NCI-H2107 treated with DMSO at 0.1 percent for 48 hours (cell line): ENCODE measurements around the gene SGSH.
"Not testable (repeated sequence)": the region's sequence is repeated elsewhere in the genome, so short reads cannot be mapped to it uniquely, and the experiment has no call there.

Experiments used
- DNase-seq: peaks from one replicate; lab custom pipeline; 2025; ENCODE audit not compliant: unreplicated experiment; lab: John Stamatoyannopoulos, UW

The SGSH gene

DNA sequence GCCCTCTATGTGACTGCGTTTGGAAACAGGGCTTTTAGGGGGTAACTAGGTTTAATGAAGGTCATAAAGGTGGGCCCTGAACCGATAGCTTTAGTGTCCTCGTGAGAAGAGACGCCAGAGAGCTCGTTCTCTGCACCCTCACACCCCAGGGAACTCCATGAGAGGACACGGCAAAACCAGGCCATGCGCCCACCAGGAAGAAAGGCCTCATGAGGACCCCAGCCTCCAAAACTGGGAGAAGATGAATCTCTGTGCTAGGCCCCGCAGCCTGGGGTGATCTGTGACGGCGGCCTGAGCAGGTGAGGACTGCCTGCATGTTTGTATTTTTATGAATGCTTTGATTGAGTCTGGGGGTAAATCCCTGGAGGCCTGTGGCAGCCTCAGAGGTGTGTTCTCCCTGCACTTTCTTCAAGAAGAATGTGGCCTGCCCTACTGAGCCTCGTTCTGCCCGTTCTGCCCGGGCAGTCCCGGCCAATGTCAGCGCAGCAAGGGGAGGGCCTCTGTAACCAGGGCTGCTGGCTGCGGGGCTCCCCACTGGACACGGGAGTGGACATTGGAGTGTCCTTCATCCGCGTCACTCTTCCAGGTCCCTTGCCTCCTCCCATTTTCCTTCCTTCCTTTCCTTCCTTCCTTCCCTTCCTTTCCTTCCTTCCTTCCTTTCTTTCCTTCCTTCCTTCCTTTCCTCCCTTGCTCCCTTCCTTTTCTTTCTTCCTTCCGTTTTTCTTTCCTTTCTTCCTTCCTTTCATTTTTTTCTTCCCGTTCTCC, 33.7 kb upstream of the SGSH start:
- no peak for DNase-seq

DNA sequence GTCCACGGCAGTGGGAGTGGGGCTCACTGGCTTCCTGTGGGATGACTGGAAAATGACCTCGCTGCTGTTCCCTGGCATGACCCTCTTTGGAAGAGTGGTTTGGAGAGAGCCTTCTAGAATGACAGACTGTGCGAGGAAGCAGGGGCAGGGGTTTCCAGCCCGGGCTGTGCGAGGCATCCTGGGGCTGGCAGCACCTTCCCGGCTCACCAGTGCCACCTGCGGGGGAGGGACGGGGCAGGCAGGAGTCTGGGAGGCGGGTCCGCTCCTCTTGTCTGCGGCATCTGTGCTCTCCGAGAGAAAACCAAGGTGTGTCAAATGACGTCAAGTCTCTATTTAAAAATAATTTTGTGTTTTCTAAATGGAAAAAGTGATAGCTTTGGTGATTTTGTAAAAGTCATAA, 32.7 kb upstream of the SGSH start:
- DNase-seq: peak; percentile 54

DNA sequence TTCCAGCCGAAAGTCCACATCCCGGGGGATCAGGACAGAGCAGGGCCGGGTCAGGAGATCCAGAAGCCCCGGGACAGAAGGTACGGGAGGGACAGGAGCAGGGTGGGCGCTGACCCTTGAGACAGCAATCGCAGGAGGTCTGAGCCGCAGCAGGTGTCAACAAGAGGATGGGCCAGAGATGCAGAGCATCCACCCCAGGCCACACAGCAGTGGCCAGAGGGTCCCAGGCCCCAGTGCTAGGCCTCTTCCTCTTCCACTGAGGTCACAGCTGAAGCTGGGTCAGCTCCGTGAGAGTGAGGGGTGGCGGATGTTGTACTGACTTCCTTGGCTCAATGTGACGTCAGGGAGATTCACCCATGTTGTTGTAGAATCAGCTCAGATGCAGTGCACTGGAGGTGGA, 31.8 kb upstream of the SGSH start:
- no peak for DNase-seq

GRCh38 chr17:80248894-80249710, 29.0 kb upstream of the SGSH start:
- no peak for DNase-seq

GRCh38 chr17:80248001-80248893, 28.1 kb upstream of the SGSH start:
- no peak for DNase-seq

- DNase-seq: no peak
Observed at GRCh38 chr17:80247561-80247960, 27.4 kb upstream of the SGSH start.

DNA sequence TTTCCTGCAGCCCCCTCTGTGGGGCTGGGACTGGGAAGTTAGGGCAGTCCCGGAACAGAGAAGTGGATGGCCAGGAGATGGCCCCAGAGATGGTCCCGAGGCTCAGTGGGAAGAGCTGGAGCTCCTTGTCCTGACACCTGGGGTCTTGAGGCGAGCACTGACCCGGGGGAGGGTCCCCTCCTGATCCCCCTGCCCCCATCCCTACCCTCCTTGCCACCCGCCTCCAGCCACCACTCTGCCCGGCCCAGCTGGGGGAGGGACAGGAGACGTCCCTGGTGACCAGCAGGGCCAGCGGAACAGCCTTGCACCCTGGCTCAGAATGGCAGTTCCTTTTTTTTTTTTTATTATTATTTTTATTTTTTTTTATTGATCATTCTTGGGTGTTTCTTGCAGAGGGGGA, 26.6 kb upstream of the SGSH start:
- DNase-seq: no peak

- no peak for DNase-seq
Observed at GRCh38 chr17:80246266-80246681, 26.1 kb upstream of the SGSH start.

DNA sequence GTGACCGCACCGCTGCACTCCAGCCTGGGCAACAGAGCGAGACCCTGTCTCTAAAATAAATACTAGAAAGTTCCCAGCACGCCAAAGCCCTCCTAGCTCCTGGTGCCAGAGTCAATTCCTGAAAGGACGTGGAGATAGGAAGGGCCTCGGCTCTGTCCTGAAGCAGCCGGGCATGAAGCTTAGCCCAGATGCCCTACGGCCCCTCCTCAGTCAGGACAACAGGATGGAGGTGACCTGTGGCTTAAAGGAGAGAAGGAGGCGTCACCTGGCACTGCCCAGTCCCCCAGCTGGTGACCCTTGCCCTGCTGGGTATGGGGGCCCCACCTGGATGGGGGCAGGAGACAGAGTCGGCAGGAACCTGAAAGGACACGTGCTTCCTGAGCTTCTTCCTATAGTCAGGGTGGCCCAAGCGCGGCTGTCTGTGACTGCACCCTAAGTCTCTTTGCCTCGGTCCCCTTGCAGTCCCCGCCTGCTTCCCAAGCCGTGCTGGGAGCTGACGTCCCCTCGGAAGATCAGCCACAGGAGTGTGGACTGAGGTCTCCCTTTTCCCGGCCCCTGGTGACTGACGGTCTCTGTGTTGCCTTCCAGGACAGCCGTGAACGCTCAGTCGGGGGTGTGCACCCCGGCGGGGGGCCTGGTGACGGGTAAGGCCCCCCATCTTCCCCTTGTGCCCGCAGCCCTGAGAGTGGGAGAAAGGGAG, 25.6 kb upstream of the SGSH start:
- no peak for DNase-seq

GRCh38 chr17:80244871-80245509, 24.9 kb upstream of the SGSH start:
- DNase-seq: no peak

DNA sequence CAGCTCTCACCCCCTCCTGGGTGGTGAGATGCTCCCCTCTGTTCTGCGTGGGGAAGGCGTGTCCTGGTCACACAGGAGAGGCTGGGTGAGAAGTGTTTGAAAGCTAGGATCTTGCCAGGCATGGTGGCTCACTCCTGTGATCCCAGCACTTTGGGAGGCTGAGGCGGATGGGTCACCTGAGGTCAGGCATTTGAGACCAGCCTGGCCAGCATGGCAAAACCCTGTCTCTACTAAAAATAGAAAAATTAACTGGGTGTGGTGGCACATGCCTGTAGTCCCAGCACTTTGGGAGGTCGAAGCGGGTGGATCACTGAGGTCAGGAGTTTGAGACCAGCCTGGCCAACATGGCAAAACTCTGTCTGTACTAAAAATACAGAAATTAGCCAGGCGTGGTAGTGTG, 24.3 kb upstream of the SGSH start:
- DNase-seq: not testable (repeated sequence)

- DNase-seq: no peak
Observed at GRCh38 chr17:80243526-80244433, 23.6 kb upstream of the SGSH start.

DNA sequence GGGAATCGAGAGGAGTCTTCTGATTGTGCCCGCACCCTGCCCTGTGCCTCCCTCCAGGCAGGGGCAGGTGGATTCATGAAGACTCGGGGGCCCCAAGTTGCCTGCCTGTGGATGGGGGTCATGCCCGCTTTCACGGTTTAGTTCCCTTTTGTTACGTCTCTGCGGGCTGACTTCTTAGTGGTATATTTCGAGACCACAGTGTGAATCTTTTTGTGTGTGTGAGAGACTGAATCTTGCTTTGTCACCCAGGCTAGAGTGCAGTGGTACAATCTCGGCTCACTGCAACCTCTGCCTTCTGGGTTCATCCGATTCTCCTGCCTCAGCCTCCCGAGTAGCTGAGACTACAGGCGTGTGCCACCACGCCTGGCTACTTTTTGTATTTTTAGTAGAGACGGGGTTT, 22.4 kb upstream of the SGSH start:
- DNase-seq: no peak

- DNase-seq: no peak
Observed at GRCh38 chr17:80237386-80237785, 17.3 kb upstream of the SGSH start.

- no peak for DNase-seq
Observed at GRCh38 chr17:80236911-80237310, 16.8 kb upstream of the SGSH start.

DNA sequence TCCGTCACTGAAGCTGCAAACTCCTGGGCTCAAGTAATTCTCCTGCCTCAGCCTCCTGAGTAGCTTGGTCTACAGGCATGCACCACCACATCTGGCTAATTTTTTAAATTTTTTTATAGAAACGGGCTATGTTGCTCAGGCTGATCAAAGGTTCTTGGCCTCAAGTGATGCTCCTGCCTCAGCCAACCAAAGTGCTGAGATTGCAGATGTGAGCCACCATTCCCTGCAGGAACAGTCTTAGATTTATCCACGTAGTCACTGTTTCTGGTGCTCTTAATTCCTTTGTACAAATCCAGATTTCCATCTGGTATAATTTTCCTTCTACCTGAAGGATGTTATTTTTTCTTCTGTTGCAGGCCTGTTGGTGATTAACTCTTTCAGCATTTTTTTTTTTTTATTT, 13.1 kb upstream of the SGSH start:
- DNase-seq: no peak

DNA sequence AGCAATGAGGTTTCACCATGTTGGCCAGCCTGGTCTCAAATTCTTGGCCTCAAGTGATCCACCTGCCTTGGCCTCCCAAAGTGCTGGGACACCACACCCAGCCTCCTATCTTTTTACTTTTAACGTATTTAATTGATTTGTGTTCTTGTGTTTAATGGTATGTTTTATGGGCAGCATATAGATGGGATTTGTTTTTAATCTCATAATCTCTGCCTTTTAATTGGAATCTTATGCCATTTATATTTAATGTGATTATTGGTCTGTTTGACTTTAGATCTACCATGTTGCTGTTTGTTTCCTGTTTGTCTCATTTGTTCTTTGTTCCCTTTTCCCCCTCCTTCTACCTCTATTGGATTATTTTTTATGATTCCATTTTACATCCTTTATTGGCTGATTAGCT, 12.3 kb upstream of the SGSH start:
- no peak for DNase-seq

DNA sequence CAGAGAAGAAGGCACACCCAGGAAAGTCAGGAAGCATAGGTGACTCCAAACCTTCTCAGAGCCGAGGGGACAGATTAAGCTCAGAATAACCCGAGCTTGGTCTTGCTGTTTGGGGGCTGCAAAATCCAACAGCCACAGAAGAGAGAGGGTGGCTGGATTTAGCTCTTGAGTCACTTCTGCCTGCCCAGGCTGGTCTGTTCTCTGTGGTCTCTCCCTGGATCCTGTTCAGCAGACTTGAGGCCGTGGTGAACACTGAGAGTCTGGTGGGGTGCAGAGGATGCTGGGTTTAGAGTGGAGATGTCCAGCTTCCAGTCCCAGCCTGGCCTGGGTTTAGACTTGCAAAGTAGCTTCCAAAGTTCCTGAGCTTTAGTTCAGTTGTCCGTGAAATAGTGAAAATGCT, 8.9 kb upstream of the SGSH start:
- no peak for DNase-seq

- no peak for DNase-seq
Observed at GRCh38 chr17:80228477-80228876, 8.3 kb upstream of the SGSH start.
